Activated naive CD8-positive, alpha-beta T cell treated with anti-CD3 and anti-CD28 coated beads for 36 hours (primary cell): ENCODE measurements around the gene SPRR5. TPM values are rescaled to one million over a fixed set of nuclear protein-coding genes. Genes with fewer than 3 reads are reported as not detected.

Source experiments
- DNase-seq: peaks from one replicate; pipeline ENCODE4 v3.0.0; 2021
- H3K27ac Mint-ChIP-seq: one replicate; pipeline ENCODE4 v1.8.0; 2022; ENCODE audit warnings: mild to moderate bottlenecking, moderate library complexity, mixed read lengths
- H3K27me3 Mint-ChIP-seq: one replicate; pipeline ENCODE4 v1.8.0; 2022; ENCODE audit warnings: mild to moderate bottlenecking, mixed read lengths
- H3K36me3 Mint-ChIP-seq: one replicate; pipeline ENCODE4 v1.8.0; 2021; ENCODE audit warnings: mild to moderate bottlenecking, mixed read lengths
- H3K4me1 Mint-ChIP-seq: one replicate; pipeline ENCODE4 v1.8.0; 2021; ENCODE audit warnings: mixed read lengths
- H3K4me3 Mint-ChIP-seq: one replicate; pipeline ENCODE4 v1.8.0; 2022; ENCODE audit warnings: mild to moderate bottlenecking, moderate library complexity, mixed read lengths
- H3K9me3 Mint-ChIP-seq: one replicate; pipeline ENCODE4 v1.8.0; 2022; ENCODE audit warnings: mixed read lengths
- total RNA-seq, 2 experiments: library from RNA; stranded (reverse); gene quantifications; one replicate each; pipeline ENCODE4 v1.2.3, GENCODE V29; 2021

Gene SPRR5, protein sequence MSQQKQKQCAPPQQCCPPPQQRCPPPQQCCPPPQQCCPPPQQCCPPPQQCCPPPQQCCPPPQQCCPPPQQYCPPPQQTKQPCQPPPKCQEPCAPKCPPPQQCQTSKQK
- not detected for total RNA-seq

GRCh38 chr1:152946651-152947256 lies at the start of gene SPRR5:
Gene SPRR5, plus strand, starts transcription at chr1:152947206. Its CDS starts 1,349 bp downstream, at chr1:152948555.
- no peak within 1 kb of the TSS for H3K27ac Mint-ChIP-seq
- no peak for DNase-seq
- H3K9me3 Mint-ChIP-seq = no peaks in the 10 kb centered on the region
- peaks cover 11% of the 10 kb centered on the region for H3K27me3 Mint-ChIP-seq
- H3K36me3 Mint-ChIP-seq = no peaks in the 10 kb centered on the region
- H3K4me3 Mint-ChIP-seq = no peak within 1 kb of the TSS
- H3K4me1 Mint-ChIP-seq = no peaks in the 10 kb centered on the region

- no peaks in the 10 kb centered on the region for H3K9me3 Mint-ChIP-seq
- no peak for DNase-seq
- H3K27ac Mint-ChIP-seq = no peak overlapping the region
- H3K4me3 Mint-ChIP-seq = no peak overlapping the region
- H3K36me3 Mint-ChIP-seq = no peaks in the 10 kb centered on the region
- peaks cover 33% of the 10 kb centered on the region for H3K27me3 Mint-ChIP-seq
- H3K4me1 Mint-ChIP-seq = no peaks in the 10 kb centered on the region
Measured at GRCh38 chr1:152899027-152899426, 48.0 kb upstream of the SPRR5 start.

DNA sequence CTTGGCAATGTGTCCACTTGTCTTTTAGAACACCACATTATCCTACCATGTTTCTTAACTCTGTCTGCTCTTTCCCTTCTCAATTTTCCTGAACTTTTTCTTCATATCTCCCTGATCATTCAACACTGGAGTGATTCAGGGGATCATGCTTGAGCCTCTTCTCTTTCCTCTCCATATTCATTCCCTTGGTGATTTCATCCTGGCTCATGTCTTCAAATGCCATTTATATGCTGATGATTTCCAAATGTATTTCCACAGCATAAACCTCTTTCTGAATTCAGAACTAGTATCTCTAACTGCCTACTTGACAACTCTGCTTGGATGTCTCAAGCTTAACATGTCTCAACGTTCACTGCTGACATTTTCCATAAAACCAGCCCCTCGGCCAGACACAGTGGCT lies 47.1 kb upstream of the SPRR5 start:
- no peak for DNase-seq
- no peaks in the 10 kb centered on the region for H3K4me1 Mint-ChIP-seq
- peaks cover 28% of the 10 kb centered on the region for H3K27me3 Mint-ChIP-seq
- H3K4me3 Mint-ChIP-seq = no peak overlapping the region
- H3K9me3 Mint-ChIP-seq = no peaks in the 10 kb centered on the region
- no peak overlapping the region for H3K27ac Mint-ChIP-seq
- H3K36me3 Mint-ChIP-seq = no peaks in the 10 kb centered on the region

DNA sequence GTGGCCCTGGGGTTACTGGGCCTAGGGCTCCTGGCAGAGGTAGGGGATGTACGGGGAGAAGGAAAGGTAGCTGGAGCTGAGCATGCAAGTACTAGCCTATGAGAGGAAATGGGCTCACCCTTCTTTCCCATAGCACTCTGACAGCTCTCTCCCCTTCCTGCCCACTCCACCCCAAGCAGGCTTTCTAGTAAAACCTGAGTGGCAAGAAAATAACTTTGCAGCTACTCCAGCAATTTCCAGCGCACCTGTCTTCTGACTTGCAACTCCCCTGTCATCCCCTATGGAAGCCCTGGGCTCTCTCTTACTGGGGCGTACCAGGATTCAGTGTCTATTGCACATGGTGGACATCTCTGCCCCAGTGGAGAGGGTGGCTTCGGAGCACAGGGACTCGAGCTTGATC lies 45.4 kb upstream of the SPRR5 start:
- Mint-ChIP-seq H3K4me3 (no peak overlapping the region), H3K27me3 (peaks cover 26% of the 10 kb centered on the region), H3K36me3 (no peaks in the 10 kb centered on the region), H3K27ac (no peak overlapping the region), H3K9me3 (no peaks in the 10 kb centered on the region), H3K4me1 (no peaks in the 10 kb centered on the region)
- DNase-seq = no peak

DNA sequence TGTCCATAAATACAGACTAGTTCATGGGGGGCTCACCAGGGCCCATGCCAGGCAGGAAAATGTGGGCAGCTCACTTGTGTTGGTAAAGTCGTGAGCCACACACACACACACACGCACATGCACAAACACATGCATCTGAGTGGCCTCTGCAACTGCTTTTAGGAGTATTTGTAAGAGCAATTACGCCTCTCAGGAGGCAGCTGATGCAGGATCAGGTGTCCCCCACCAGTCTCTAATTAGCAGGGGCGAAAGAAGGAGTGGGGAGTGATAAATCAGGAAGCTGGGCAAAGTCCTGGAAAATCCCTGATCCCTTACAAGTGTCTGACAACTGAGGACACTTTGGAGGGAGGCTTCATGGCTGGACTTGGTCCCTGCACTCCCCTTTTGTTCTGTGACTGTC lies 44.4 kb upstream of the SPRR5 start:
- no peak for DNase-seq
- Mint-ChIP-seq H3K27ac (no peak overlapping the region), H3K4me1 (peaks cover under 1% of the 10 kb centered on the region), H3K36me3 (no peaks in the 10 kb centered on the region), H3K27me3 (peaks cover 19% of the 10 kb centered on the region), H3K4me3 (no peak overlapping the region), H3K9me3 (no peaks in the 10 kb centered on the region)

DNA sequence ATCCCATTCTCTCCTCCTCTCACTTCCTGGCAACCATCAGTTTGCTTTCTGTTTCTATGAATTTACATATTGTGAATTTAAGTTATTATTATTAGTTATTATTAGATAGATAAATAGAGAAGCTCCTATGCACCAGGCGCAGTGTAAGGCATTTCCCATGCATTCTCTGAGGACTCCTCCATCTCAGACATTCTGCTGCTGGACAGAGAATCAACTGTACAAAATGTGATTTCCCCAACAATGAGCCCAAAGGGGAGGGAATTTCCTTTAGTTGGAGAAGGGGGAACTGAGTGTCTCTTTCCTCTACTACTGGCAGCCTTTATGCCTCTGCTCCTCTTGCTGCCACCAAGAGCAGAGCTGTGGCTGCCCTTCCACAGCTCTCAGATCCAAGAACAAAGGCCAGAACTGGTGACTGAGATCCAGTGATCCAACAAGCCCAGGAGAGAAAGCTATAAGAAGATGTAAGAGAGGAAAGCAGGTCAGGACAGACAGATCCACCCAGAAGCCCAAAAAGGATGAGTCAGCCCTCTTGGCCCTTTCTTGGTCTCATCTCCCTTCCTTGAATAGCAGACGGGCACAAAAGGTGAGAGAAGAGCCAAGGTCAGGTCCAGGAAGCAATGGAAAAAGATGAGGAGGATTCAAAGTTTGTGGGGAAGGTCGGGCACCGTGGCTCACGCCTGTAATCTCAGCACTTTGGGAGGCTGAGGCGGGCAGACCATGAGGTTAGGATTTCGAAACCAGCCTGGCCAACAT lies 42.1 kb upstream of the SPRR5 start:
- no peaks in the 10 kb centered on the region for H3K9me3 Mint-ChIP-seq
- DNase-seq = no peak
- no peak overlapping the region for H3K27ac Mint-ChIP-seq
- H3K4me3 Mint-ChIP-seq = no peak overlapping the region
- H3K27me3 Mint-ChIP-seq = peaks cover 24% of the 10 kb centered on the region
- no peaks in the 10 kb centered on the region for H3K36me3 Mint-ChIP-seq
- H3K4me1 Mint-ChIP-seq = peaks cover 6% of the 10 kb centered on the region

DNA sequence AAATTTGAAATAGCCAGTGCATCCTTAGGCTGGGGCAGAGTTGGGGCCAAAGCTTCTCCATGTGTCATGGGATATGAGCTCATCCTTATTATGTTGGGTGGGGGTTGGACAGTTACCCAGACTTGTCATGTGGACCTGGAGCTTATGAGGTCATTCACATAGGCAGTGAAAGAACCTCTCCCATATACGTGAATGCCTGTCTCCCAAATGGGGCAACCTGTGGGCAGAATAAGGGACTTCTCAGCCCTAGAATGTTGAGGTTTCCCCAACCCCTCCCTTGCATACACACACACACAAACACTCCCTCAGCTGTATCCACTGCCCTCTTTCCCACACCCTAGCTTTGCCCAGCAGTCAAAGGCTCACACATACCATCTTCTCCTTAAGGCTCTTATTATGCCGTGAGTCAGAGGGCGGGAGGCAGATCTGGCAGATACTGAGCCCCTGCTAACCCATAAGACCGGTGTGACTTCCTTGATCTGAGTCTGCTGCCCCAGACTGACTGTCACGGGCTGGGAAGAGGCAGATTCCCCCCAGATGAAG lies 40.9 kb upstream of the SPRR5 start:
- peaks cover 6% of the 10 kb centered on the region for H3K4me1 Mint-ChIP-seq
- no peak overlapping the region for H3K27ac Mint-ChIP-seq
- H3K36me3 Mint-ChIP-seq = no peaks in the 10 kb centered on the region
- H3K9me3 Mint-ChIP-seq = no peaks in the 10 kb centered on the region
- peaks cover 30% of the 10 kb centered on the region for H3K27me3 Mint-ChIP-seq
- no peak for DNase-seq
- no peak overlapping the region for H3K4me3 Mint-ChIP-seq

GRCh38 chr1:152907686-152908601 lies 39.1 kb upstream of the SPRR5 start, which contains the start of gene IVL:
Gene IVL, plus strand, starts transcription at chr1:152908546. Its CDS starts 1,252 bp downstream, at chr1:152909798.
- no peak for DNase-seq
- H3K27ac Mint-ChIP-seq = no peak within 1 kb of the TSS
- H3K4me1 Mint-ChIP-seq = peaks cover 6% of the 10 kb centered on the region
- H3K4me3 Mint-ChIP-seq = no peak within 1 kb of the TSS
- H3K36me3 Mint-ChIP-seq = no peaks in the 10 kb centered on the region
- peaks cover 44% of the 10 kb centered on the region for H3K27me3 Mint-ChIP-seq
- no peaks in the 10 kb centered on the region for H3K9me3 Mint-ChIP-seq

DNA sequence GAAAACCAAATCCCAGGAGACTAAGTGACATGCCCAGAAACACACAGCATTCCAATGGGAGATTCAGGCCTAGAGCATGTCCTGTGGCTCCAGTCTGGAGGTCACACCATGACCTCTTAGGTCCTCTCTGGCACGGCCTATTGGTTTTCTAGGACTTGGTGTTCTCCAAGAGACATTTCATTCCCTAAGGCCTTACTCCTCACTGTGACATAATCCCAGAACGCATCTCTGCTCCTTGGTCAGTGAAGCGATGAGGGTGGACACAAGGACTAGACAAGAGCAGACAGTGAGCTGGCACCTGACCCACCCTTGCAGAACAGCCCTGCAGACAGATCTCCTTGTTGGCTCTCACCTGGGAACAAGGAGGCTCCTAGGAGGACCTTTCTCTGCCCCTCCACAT lies 37.8 kb upstream of the SPRR5 start:
- peaks cover 50% of the 10 kb centered on the region for H3K27me3 Mint-ChIP-seq
- peaks cover 6% of the 10 kb centered on the region for H3K4me1 Mint-ChIP-seq
- H3K36me3 Mint-ChIP-seq = no peaks in the 10 kb centered on the region
- no peak overlapping the region for H3K27ac Mint-ChIP-seq
- no peaks in the 10 kb centered on the region for H3K9me3 Mint-ChIP-seq
- no peak overlapping the region for H3K4me3 Mint-ChIP-seq
- no peak for DNase-seq

GRCh38 chr1:152912471-152912870 lies 34.5 kb upstream of the SPRR5 start:
- Mint-ChIP-seq H3K27ac (no peak overlapping the region), H3K27me3 (peaks cover 60% of the 10 kb centered on the region), H3K9me3 (no peaks in the 10 kb centered on the region), H3K4me3 (no peak overlapping the region), H3K4me1 (peaks cover 6% of the 10 kb centered on the region), H3K36me3 (no peaks in the 10 kb centered on the region)
- DNase-seq = no peak

DNA sequence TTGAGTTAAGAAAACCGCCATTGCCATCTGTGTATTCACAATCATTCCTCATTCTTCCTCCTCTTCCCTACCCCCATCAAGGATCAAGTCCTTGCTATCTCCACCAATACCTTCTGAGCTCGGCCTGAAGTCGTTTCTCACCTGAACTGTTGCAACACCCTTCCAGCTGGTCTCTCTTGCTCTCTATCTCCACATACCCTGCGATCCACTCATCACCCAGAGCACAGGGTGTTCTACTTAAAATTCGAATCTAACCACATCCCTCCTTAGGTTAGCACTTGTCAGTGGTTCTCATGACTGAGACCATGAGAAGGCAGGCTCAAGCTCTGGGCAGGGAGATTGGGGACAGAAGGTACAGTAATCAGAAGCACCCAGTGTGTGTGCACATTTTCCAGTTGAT lies 34.1 kb upstream of the SPRR5 start:
- H3K4me1 Mint-ChIP-seq = peaks cover 3% of the 10 kb centered on the region
- peaks cover 58% of the 10 kb centered on the region for H3K27me3 Mint-ChIP-seq
- no peak for DNase-seq
- no peaks in the 10 kb centered on the region for H3K36me3 Mint-ChIP-seq
- H3K27ac Mint-ChIP-seq = no peak overlapping the region
- no peaks in the 10 kb centered on the region for H3K9me3 Mint-ChIP-seq
- H3K4me3 Mint-ChIP-seq = no peak overlapping the region

DNA sequence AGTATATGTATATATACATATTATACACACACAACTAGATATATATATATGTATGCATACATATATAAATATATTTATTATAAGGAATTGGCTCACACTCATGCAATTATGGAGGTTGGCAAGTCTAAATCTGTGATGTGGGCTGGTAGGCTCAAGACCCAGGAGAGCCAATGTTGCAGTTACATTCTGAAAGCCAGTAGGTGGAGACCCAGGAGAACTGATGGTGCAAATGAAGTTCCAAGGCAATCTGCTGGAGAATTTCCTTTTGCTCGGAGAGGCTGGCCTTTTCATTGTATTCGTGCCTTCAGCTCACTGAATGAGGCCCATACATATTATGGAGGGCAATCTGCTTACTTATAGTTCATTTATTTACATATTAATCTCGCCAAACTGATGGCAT lies 29.2 kb upstream of the SPRR5 start:
- no peaks in the 10 kb centered on the region for H3K4me1 Mint-ChIP-seq
- H3K27ac Mint-ChIP-seq = no peak overlapping the region
- peaks cover 35% of the 10 kb centered on the region for H3K27me3 Mint-ChIP-seq
- H3K4me3 Mint-ChIP-seq = no peak overlapping the region
- no peaks in the 10 kb centered on the region for H3K9me3 Mint-ChIP-seq
- no peaks in the 10 kb centered on the region for H3K36me3 Mint-ChIP-seq
- no peak for DNase-seq

DNA sequence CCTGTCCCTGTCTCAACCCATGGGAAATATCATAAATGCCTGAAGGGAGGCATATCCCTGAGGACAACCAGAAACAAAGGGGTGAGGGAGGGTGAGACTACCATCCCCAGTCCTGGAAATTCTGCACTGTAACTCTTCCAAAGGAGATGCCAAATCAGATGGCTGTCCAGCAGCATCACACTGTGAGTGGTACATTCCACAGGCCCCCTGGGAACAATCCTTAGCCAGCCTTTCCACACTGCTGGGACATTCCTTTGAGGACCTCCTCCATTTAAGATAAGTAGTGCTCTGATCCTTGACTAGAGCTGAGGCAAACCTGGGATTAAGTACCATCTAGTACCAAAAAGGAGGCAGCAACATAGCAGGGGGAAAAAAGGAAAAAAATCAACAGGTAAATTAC lies 27.9 kb upstream of the SPRR5 start:
- Mint-ChIP-seq H3K9me3 (no peaks in the 10 kb centered on the region), H3K27ac (no peak overlapping the region), H3K36me3 (no peaks in the 10 kb centered on the region)

DNA sequence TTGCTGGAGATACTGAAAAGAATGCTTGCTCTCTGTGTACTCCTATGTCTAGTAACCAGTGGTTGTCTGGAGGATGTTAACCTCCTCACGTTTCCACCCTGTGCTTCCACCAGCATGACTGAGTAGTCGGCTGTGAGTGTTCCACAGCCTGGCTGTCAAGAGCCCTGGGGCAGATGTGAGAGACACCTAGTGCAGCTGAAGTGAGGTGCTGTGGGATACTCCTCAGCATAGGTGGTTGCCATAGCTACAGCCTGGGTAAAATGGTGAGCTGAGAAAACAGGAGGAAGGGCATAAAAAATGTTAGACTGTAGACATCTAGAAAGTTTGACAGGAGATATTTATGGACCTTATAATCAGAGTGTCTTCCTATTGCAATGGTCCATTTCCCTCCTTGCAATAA lies 22.8 kb upstream of the SPRR5 start:
- Mint-ChIP-seq H3K36me3 (no peaks in the 10 kb centered on the region), H3K27ac (no peak overlapping the region), H3K9me3 (no peaks in the 10 kb centered on the region), H3K27me3 (peaks cover 10% of the 10 kb centered on the region), H3K4me3 (no peak overlapping the region), H3K4me1 (no peaks in the 10 kb centered on the region)
- no peak for DNase-seq

More for the DNA sequence above, 27.9 kb upstream of the SPRR5 start:
- Mint-ChIP-seq H3K4me3 (no peak overlapping the region), H3K27me3 (peaks cover 28% of the 10 kb centered on the region), H3K4me1 (no peaks in the 10 kb centered on the region)
- no peak for DNase-seq

DNA sequence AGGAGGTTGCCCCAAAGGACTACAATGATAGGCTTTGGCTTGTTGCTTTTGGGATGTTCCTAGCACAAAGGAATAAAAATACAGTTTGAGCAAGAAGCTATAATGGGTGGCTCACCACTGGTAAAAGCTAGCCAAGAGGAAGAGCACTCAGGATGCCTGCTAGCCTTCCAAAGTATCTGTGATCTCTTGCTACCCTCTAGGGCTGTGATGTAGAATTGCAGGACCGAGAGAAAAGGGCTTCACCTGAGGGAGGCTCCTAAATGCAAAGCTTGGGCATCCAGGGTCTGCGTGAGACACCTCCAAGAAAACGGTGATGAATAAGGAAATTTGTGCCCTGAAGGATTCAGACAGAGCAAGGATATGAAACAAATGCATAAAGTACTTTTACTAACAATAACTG lies 20.9 kb upstream of the SPRR5 start:
- DNase-seq = no peak
- Mint-ChIP-seq H3K27ac (no peak overlapping the region), H3K36me3 (no peaks in the 10 kb centered on the region), H3K4me1 (no peaks in the 10 kb centered on the region), H3K4me3 (no peak overlapping the region), H3K27me3 (peaks cover 13% of the 10 kb centered on the region), H3K9me3 (no peaks in the 10 kb centered on the region)
